PC-3 (cell line): ENCODE data around the gene SLC46A1. TPM values are rescaled to one million over a fixed set of nuclear protein-coding genes. Genes with fewer than 3 reads are reported as not detected.

Experiments
- ATAC-seq: fragments of 200-7000 bp; cut with Tn5 transposase; 2 replicates; pipeline ENCODE4 v1.9.1; 2020; ENCODE audit warnings: mild to moderate bottlenecking, moderate library complexity
- BruUV-seq: library from RNA; stranded (reverse); fragments of 400-500 nt; replicated peaks from 2 replicates; lab custom pipeline; 2021; lab: Mats Ljungman, UMichigan
- CTCF ChIA-PET: fragments of 300-600 bp; sonication (Branson Sonifier 250); formaldehyde crosslinking; loops from one replicate; lab custom pipeline; 2022; ENCODE audit warnings: antibody characterized with exemption; lab: Charles Lee
- POLR2A ChIA-PET: fragments of 300-600 bp; sonication (Branson Sonifier 250); formaldehyde crosslinking; loops from one replicate; lab custom pipeline; 2022; ENCODE audit warnings: antibody characterized with exemption; ENCODE audit not compliant: unreplicated experiment; lab: Charles Lee
- DNase-seq: peaks from one replicate; pipeline ENCODE4 v3.0.0-alpha.2; 2015
- H2AFZ ChIP-seq: fragments of 300-600 bp; sonication (generic); 2 replicates; pipeline ENCODE4 v1.6.0; 2016; ENCODE audit warnings: antibody characterized with exemption, low read length
- H3F3A ChIP-seq: fragments of 300-600 bp; sonication (generic); one replicate; pipeline ENCODE4 v1.6.0; 2017; ENCODE audit warnings: antibody characterized with exemption, low read length, control low read depth, mild to moderate bottlenecking; ENCODE audit not compliant: unreplicated experiment
- H3K27ac ChIP-seq: fragments of 300-600 bp; sonication (generic); 2 replicates; pipeline ENCODE4 v1.5.1; 2016; ENCODE audit warnings: mild to moderate bottlenecking, low read length
- H3K27me3 ChIP-seq: fragments of 300-600 bp; sonication (generic); 2 replicates; pipeline ENCODE4 v1.6.1; 2016; ENCODE audit warnings: low read length, mixed read lengths
- H3K36me3 ChIP-seq: fragments of 300-600 bp; sonication (generic); 2 replicates; pipeline ENCODE4 v1.6.1; 2016; ENCODE audit warnings: low read depth, mixed run types, low read length, mixed read lengths
- H3K4me1 ChIP-seq: fragments of 300-600 bp; sonication (generic); 2 replicates; pipeline ENCODE4 v1.5.1; 2016; ENCODE audit warnings: low read length; ENCODE audit not compliant: insufficient read depth
- H3K4me2 ChIP-seq: fragments of 300-600 bp; sonication (generic); 2 replicates; pipeline ENCODE4 v1.6.0; 2016; ENCODE audit warnings: low read length
- H3K4me3 ChIP-seq: fragments of 300-600 bp; sonication (generic); 2 replicates; pipeline ENCODE4 v1.5.1; 2016; ENCODE audit warnings: mild to moderate bottlenecking, low read length, mixed read lengths
- H3K79me2 ChIP-seq: fragments of 300-600 bp; sonication (generic); 2 replicates; pipeline ENCODE4 v1.6.1; 2017; ENCODE audit warnings: low read length, mixed read lengths
- H3K9ac ChIP-seq: fragments of 300-600 bp; sonication (generic); 2 replicates; pipeline ENCODE4 v1.6.0; 2016; ENCODE audit warnings: mild to moderate bottlenecking, low read length
- H3K9me2 ChIP-seq: fragments of 300-600 bp; sonication (generic); replicated peaks from 2 replicates; pipeline ENCODE4 v1.6.1; 2016; ENCODE audit warnings: mixed run types, low read length, mixed read lengths
- H3K9me3 ChIP-seq: fragments of 300-600 bp; sonication (generic); 2 replicates; pipeline ENCODE4 v1.6.1; 2016; ENCODE audit warnings: low read length, mixed read lengths
- H4K20me1 ChIP-seq: fragments of 300-600 bp; sonication (generic); 2 replicates; pipeline ENCODE4 v1.6.1; 2016; ENCODE audit warnings: low read length, mixed read lengths
- CTCF ChIP-seq: fragments of 300-600 bp; sonication (generic); conservative IDR thresholded peaks from 2 replicates; pipeline ENCODE4 v1.5.1; 2017; ENCODE audit warnings: antibody characterized with exemption, low read depth, mild to moderate bottlenecking, low read length
- EZH2 ChIP-seq: fragments of 300-600 bp; sonication (generic); IDR thresholded peaks from one replicate; pipeline ENCODE4 v1.6.1; 2017; ENCODE audit warnings: antibody characterized with exemption, mild to moderate bottlenecking, low read length; ENCODE audit not compliant: unreplicated experiment
- EZH2phosphoT487 ChIP-seq: fragments of 300-600 bp; sonication (generic); IDR thresholded peaks from 2 replicates; pipeline ENCODE4 v1.6.1; 2018; ENCODE audit warnings: mild to moderate bottlenecking, antibody characterized with exemption, low read length, borderline replicate concordance
- intact Hi-C: fragments of 100-400 bp; cut with micrococcal nuclease; formaldehyde crosslinking; loops from 2 replicates; pipeline ENCODE4 v1.9.0; 2023
- total RNA-seq: library from RNA; depleted of rRNA; stranded (reverse); fragments of >200 nt; gene quantifications from 2 replicates; pipeline ENCODE4 v1.2.3, GENCODE V29; 2014

Gene SLC46A1
- total RNA-seq, 1 experiment from 2014 or later = 10.4 TPM

DNA sequence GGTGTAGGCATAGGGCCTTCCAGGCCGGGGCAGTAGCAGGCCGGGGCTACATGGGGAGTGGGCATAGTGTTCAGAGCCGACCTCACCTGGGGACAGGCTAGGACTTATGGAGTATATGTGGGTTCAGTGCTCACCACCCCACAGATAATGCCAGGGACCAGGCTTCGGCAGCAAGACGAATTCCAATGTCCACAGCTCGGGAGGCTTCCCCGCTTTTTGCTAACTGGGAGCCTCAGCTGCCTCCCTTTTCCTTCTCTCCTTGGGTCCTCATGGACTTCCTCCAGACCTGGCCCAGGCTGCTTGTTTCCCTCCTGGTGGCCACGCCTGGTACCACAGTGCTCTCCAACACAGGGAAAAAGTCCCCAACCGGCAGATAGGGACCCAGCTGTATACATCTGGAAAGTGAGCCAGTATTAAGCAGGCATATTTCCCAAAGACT is 20.1 kb upstream of the SLC46A1 start:
- DNase-seq = peak; percentile 20
- Histone ChIP-seq H3K9me2 (no peaks in the 10 kb centered on the region), H3K27ac (no peak overlapping the region), H3K79me2 (no peaks in the 10 kb centered on the region), H4K20me1 (no peaks in the 10 kb centered on the region), H3K4me3 (no peak overlapping the region), H3K9me3 (no peaks in the 10 kb centered on the region), H3F3A (no peaks in the 10 kb centered on the region), H2AFZ (no peak overlapping the region), H3K4me2 (no peak overlapping the region), H3K9ac (no peak overlapping the region), H3K4me1 (no peaks in the 10 kb centered on the region), H3K36me3 (no peaks in the 10 kb centered on the region), H3K27me3 (peaks cover 3% of the 10 kb centered on the region; the same call in 1 of the 2 replicates)
- POLR2A ChIA-PET = no interaction called here
- CTCF ChIA-PET = no interaction called here
- 0 out of 2 replicates have a peak, but pooled peaks have one; percentile 33 for ATAC-seq
- no TSS peak for BruUV-seq
- intact Hi-C loops = no loop called here
- TF ChIP-seq EZH2phosphoT487 (no peak), CTCF (peak; percentile 38; the same call in 1 of the 2 replicates)

DNA sequence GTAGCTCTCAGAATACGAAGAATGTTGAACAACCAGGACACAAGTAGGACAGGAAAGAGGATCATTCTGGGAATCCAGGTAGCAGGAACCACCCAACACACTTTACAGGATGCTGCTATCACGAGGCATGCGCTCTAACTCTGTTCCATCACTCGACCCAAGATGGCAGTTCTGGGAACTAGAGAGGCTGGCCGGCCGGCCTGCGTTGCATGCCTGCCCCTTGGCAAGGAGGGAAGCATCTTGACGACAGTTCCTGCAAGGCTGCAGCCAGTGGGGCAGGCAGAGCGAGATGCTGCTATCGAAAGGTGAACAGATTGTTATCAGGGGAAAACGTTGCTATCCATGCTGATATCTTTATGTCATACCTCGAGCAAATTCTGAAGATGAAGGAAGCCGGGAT is 19.2 kb upstream of the SLC46A1 start:
- Histone ChIP-seq H4K20me1 (no peaks in the 10 kb centered on the region), H2AFZ (no peak overlapping the region), H3K4me1 (no peaks in the 10 kb centered on the region), H3K27ac (no peak overlapping the region), H3K9ac (no peak overlapping the region), H3K4me2 (no peak overlapping the region), H3K9me2 (no peaks in the 10 kb centered on the region), H3K27me3 (no peaks in the 10 kb centered on the region), H3F3A (no peaks in the 10 kb centered on the region), H3K9me3 (no peaks in the 10 kb centered on the region), H3K79me2 (no peaks in the 10 kb centered on the region), H3K36me3 (no peaks in the 10 kb centered on the region), H3K4me3 (no peak overlapping the region)
- DNase-seq = no peak
- intact Hi-C loops = no loop called here
- TF ChIP-seq CTCF = no peak
- no peak for TF ChIP-seq EZH2
- no peak for TF ChIP-seq EZH2phosphoT487
- no peak for ATAC-seq
- POLR2A ChIA-PET = no interaction called here
- no TSS peak for BruUV-seq
- CTCF ChIA-PET = no interaction called here

- H3K27ac ChIP-seq = no peak overlapping the region
- H2AFZ ChIP-seq = no peak overlapping the region
- ATAC-seq = no peak
- POLR2A ChIA-PET = no interaction called here
- H3K27me3 ChIP-seq = no peaks in the 10 kb centered on the region
- no TSS peak for BruUV-seq
- no peaks in the 10 kb centered on the region for H3K4me1 ChIP-seq
- CTCF ChIA-PET = no interaction called here
- intact Hi-C loops = no loop called here
- no peak for DNase-seq
- H3K36me3 ChIP-seq = no peaks in the 10 kb centered on the region
- H3K9me3 ChIP-seq = no peaks in the 10 kb centered on the region
- no peaks in the 10 kb centered on the region for H3K9me2 ChIP-seq
- no peak overlapping the region for H3K4me3 ChIP-seq
- H3K79me2 ChIP-seq = no peaks in the 10 kb centered on the region
- no peak overlapping the region for H3K9ac ChIP-seq
- no peaks in the 10 kb centered on the region for H4K20me1 ChIP-seq
- no peaks in the 10 kb centered on the region for H3F3A ChIP-seq
- no peak overlapping the region for H3K4me2 ChIP-seq
- TF ChIP-seq CTCF (no peak), EZH2 (no peak), EZH2phosphoT487 (no peak)
These were observed 15.8 kb upstream of the SLC46A1 start for GRCh38 chr17:28421787-28422305.
